HG03159 (cell line): Measurements from ENCODE around the gene USHBP1.
"Not testable (repeated sequence)": the region's sequence is repeated elsewhere in the genome, so short reads cannot be mapped to it uniquely, and the experiment has no call there.

Experiments
- ATAC-seq: cut with Tn5 transposase; IDR thresholded peaks from one replicate; pipeline ENCODE4 v1.9.1; 2021; ENCODE audit warnings: mild to moderate bottlenecking, moderate library complexity; ENCODE audit not compliant: unreplicated experiment

USHBP1 gene

GRCh38 chr19:17296976-17297375, 32.4 kb upstream of the USHBP1 start:
- ATAC-seq, result no peak

DNA sequence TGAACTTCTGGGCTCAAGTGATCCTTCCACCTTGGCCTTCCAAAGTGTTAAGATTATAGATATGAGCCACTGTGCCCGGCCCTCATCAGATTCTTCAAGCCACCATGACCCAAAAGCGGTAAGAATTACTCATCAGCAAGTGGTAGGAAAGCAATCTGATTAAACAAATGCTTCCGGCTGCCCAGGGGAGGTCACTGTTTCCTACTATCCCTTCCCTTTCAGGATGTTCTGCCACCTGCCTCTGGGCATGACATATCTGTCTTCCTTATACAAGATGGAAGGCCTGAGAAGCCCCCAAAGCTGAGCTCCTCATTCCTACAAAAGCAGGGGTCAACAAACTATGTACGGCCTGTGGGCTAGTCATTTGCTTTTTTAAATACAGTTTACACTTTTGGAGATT, 31.7 kb upstream of the USHBP1 start:
- no peak for ATAC-seq

DNA sequence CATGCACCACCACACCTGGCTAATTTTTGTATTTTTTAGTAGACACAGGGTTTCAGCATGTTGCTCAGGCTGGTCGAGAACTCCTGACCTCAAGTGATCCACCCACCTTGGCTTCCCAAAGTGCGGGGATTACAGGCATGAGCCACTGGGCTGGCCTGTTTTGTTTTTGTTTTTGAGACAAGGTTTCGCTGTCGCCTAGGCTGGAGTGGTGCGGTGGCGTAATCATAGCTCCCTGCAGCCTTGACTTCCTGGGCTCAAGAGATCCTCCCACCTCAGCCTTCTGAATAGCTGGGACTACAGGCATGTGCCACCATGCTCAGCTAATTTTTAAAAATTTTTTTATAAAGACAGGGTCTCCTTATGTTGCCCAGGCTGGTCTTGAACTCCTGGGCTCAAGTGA, 31.0 kb upstream of the USHBP1 start:
- not testable (repeated sequence) for ATAC-seq

DNA sequence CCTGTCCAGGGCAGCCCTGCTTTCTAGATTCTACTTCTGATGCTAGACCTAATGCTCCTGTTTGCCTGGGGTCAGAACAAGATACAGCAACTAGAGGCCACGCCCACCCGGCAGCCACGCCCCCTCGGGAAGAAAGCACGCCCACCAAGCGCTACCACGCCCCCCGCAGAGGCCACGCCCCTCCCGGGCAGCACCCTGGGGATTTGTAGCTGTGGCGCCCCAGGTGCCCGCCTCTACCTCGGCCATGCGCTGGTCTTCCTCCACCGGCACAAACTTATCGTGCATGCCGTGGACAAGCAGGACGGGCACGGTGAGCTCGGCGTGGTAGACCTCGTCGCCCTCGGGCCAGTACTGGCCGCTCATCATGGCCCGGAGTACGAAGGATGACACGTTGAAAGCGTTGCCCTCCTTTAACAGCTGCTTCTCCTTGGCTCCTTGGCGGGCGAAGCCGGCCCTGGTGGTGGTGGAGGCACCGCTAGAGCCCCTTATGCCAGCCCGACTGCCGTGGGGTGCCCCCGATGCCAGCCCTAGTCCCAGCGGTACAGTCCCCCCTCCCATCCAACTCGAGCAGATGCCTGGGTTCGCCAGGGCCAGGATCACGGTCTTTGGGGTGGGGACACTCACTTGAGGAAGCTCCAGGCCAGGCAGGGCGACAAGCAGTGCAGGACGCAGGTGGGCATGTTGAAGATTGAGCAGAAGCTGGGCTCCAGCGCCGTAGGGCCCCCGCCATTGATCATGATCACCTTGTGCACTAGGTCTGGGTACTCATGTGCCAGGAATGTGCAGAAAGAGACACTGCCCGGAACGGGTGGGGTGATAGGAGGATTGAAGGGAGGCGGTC, 29.7 kb upstream of the USHBP1 start:
- ATAC-seq, result no peak

GRCh38 chr19:17293605-17294004, 29.1 kb upstream of the USHBP1 start:
- no peak for ATAC-seq

DNA sequence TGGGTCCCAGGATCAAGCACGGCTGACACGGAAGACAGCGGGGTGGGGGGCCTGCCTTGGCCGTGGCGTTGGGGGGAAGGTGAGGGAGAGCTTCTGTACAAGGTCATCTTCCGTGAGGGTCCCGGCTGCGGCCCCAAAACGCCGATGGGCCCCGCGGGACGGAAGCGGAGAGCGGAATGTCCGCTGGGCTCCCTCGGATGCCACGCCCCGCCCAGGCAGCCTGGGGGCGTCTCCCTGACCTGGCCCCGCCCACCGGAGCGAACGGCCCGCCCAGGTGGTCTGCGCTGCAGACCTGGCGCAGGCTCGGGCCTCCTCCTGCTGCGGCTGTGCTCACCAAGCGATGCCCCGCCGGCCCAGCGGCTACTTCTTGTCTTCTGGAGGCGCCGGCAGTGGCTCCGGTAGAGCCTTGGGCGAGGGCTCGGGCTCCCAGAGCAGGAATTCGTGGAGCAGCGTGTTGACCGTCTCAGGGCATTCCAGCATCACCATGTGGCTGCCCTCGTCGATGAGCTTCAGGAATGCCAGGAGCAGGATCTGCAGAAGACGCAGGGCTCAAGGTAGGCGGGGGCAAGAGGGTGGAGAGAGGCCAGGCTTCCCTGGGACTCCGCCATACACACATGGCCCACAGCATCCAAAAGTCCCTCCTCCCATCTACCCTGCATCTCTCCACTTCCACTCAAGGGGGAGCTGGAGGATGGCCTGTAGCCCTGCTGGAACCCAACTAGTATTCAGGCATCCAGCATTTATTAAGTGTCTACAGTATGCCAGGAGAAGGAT, 27.9 kb upstream of the USHBP1 start:
- peak; percentile 81 for ATAC-seq

DNA sequence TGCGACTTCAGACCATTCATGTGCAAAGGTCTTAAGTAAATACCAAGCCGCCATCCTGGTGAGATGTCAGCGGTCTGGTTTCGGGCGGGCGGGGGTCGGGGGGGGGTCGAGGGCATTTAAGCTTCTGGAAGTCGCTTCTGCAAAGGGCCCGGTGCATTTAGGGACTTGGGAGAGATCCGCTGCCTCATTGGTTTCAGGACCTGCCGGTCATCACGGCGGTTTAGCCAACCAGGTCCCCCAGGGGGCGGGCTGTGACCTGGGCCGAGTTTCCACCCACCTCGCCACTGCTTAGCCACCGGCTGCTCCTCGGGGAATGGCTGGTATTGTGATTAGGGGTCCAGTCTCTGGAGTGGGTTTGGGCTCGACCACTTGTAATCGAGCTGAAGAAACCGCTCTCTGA, 24.9 kb upstream of the USHBP1 start:
- ATAC-seq, result no peak

DNA sequence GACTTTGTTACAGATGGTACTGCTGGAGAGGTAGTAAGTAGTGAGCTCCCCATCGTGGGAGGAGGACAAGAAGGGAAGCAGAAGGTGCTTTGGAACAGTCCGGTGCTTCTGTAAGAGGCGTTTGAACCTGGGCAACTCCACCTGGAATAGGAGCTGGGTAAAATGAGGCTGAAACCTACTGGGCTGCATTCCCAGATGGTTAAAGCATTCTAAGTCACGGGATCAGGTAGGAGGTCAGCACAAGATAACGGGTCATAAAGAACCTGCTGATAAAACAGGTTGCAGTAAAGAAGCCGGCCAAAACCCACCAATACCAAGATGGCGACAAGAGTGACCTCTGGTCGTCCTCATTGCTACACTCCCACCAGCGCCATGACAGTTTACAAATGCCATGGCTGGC, 22.2 kb upstream of the USHBP1 start:
- no peak for ATAC-seq

DNA sequence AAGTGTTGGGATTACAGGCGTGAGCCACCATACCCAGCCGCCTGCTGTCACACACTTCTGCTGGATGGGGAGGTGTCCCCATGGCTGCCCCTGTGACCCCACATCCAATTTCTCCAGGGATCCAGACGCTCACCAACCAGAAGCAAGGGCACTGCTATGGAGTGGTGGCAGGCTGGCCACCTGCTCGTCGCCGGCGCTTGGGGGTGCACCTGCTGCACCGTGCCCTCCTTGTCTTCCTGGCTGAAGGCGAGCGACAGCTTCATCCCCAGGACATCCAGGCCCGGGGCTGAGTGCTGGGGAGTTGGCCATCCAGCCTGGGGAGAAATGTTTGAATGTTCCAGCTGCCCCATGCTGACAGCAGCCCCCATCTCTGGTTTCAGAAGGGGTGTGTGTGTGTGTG, 21.7 kb upstream of the USHBP1 start:
- ATAC-seq, result no peak

DNA sequence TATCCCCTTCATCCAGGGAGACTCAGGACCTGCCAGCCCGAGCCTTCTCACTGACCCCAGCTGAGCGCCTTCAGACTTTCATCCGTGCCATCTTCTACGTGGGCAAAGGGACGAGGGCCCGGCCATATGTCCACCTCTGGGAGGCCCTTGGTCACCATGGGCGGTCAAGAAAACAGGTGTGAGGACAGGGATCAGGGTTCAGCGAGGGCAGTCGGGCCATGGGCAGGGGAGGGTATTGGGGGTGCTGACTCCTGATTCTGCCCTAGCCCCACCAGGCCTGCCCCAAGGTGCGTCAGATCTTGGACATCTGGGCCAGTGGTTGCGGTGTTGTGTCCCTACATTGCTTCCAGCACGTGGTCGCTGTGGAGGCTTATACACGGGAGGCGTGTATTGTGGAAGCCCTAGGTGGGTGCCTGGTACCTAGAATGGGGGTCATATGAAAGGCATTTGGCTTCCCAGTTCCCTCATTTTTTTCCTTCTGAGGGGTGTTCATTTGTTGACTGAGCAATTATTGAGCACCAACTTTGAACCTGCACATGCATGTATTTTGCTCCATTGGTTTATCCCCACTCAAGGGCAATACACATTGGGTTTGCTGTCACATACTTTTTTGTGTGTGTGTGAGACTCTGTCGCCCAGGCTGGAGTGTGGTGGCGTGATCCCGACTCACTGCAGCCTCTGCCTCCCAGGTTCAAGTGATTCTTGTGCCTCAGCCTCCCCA, 21.0 kb upstream of the USHBP1 start:
- no peak for ATAC-seq

DNA sequence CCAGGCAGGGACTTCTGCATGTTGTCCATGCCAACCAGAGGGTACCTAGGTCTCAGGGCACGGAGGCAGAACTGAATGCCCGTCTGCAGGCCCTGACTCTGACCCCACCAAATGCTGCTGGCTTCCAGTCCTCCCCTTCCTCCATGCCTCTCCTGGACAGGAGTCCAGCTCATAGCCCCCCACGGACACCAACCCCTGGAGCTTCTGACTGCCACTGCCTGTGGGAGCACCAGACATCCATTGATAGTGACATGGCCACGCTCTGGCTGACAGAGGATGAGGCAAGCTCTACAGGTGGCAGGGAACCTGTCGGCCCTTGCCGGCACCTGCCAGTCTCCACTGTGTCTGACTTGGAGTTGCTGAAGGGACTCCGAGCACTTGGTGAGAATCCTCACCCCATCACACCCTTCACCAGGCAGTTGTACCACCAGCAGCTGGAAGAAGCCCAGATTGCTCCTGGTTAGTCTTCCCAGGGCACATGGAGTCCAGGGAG, 19.0 kb upstream of the USHBP1 start:
- ATAC-seq, result no peak

DNA sequence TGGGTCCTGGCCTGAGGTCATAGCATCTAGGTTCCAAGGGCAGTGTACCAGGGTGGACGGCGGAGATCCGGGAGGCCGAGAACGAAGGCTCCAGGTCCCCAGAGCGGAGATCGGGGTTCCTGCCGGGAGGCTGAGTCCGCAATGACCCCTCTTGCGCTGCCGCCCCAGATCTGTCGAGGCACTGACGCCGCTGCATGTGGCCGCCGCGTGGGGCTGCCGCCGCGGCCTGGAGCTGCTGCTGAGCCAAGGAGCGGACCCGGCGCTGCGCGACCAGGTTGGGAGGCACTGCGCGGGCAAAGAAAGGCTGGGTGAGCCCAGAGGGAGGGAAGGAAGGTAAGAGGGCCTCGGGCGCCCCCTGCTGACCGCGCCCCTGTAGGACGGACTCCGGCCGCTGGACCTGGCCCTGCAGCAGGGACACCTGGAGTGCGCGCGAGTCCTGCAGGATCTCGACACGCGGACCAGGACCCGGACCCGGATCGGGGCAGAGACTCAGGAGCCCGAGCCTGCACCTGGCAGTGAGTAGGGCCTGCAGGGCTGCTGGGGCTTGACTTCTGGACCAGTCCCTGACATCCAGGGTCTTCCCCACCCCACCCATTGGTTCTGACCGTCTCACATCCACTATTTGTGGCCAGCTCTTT, 18.1 kb upstream of the USHBP1 start:
- ATAC-seq, result peak; percentile 63

DNA sequence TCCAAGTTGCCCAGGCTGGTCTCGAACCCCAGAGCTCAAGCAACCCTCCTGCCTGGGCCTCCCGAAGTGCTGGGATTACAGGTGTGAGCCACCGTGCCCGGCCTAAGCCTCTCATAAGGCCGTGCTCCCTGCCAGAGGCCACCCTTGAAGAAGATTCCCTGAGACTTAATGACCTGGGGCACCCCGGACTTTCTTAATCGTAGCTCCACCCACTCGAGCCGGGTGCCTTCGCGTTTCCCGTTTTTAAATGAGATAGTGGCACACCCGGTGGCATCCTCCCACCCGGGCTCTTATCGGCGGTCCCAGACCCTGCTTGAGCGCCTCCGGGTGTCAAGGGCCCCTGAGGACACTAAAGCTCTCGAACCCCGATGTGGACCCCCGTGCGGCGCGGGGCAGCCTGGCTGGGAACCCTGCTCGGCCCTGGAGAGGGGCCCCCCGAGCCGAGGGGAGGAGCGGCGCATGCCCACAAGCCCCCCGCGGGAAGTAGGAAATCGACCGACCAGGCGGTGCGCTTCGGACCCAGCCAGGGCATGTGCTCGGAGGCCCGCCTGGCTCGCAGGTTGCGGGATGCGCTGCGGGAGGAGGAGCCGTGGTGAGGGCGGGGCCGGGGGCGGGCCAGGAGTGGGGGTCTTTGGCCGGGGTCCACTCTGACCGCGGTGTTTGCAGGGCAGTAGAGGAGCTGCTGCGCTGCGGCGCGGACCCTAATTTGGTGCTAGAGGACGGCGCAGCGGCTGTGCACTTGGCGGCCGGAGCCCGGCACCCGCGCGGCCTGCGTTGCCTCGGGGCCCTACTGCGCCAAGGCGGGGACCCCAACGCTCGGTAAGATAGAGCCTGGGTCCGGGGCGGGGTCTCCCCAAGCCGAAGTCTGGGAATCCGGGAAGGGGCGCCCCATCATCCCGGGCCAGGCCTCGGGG, 17.1 kb upstream of the USHBP1 start, which contains the start of gene ANKLE1:
Gene ANKLE1, plus strand, starts transcription at position 511 of the 914 bp plus-strand sequence. Its CDS starts 20 bp downstream, at position 531.
- no peak for ATAC-seq

DNA sequence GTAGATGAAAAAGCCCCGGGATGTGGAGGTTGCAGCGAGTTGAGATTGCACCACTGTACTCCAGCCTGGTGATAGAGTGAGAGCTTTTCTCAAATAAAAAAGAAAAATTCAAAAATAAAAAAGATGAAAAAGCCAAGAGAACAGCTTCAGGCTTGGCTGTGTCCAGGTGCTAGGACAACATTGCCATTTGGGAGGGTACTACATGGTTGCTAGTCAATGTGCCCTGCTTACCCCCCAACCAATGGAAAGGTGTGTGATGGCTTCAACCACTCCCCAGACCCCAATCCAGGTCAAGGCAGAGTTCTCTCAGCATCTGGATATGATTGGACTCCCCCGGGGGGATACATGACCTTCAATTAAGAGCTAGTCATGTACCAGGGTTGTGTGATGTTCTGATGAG, 14.9 kb upstream of the USHBP1 start:
- ATAC-seq, result no peak

DNA sequence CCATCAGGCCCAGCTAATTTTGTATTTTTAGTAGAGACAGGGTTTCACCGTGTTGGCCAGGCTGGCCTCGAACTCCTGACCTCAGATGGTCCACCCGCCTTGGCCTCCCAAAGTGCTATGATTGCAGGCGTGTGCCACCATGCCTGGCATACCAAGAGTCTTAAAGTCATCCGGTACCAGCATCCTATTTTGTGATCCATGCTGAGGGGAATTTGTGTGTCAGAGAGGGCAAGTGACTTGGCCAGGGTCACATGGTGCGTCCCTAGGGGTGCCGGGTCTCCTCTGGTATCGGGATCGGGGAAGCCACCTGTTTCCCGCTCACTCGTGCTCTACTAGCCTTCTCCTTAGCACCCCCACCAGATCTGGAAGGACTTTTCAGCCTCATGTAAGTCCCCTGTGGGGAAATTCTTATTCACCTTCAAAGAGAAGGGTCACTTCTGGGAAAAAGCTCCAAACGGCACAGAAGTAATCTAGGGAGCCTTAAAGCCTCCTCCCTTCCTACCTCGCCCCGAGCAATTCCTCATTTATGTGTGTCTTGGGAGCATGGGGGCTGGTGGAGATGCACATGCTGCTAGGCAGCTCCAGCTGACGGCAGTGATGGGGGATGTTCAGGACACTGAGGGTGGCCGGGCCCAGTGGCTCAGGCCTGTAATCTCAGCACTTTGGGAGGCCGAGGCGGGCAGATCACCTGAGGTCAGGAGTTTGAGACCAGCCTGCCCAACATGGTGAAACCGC, 11.1 kb upstream of the USHBP1 start:
- ATAC-seq, result no peak

GRCh38 chr19:17274892-17275291, 10.3 kb upstream of the USHBP1 start:
- ATAC-seq, result not testable (repeated sequence)

DNA sequence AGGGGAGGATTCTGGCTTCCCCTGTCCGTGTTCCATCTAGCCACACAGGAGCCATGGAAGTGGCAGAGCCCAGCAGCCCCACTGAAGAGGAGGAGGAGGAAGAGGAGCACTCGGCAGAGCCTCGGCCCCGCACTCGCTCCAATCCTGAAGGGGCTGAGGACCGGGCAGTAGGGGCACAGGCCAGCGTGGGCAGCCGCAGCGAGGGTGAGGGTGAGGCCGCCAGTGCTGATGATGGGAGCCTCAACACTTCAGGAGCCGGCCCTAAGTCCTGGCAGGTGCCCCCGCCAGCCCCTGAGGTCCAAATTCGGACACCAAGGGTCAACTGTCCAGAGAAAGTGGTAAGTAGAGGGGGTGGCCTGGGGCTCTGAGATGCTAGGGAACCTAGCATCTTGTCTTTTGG, 4.2 kb upstream of the USHBP1 start:
- ATAC-seq, result no peak

DNA sequence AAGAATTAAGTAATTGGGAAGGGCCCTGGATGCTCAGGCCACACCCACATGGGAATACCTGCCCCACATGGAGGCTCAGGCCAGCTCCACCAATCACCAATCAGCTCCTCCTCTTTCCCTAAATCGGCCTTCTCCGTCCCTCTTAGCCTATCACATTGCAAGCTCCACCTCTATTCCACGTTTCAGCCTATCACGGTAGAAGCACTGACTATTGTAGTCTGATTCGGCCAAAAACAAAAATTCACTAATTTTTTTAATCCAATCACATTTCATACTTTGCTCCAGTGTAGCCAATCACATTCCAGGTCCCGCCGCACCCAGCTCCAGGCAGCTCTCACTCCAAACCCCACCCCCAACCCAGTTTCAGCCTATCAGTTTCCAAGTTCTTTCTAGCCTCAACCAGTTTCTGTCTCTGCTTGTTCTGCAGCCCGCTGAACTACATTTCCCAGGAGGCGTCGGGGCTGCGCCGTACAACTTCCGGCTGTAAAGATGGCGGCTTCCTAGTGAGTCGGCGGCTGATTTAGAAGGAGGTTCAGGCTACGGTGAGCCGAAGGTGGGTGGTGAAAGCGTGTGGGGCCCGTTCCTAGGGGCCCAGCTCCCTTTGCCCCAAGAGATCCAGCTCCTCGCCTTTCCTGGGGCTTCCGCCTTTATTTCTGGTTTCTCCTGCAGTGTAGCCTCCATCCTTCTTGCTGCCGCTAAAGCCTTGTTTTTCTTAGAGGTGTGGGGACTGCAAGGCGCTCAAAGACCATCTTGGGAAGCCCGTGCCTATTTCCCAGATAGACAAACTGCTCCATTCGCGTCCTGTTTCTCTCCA, 2.6 kb upstream of the USHBP1 start, which contains the start of gene BABAM1:
Gene BABAM1, plus strand, starts transcription at position 469 of the 814 bp plus-strand sequence. CDS start 1,364 bp downstream, outside the sequence.
- peak; percentile 86 for ATAC-seq
